ENCODE measurements around the gene LPAR3.

The LPAR3 gene

DNA sequence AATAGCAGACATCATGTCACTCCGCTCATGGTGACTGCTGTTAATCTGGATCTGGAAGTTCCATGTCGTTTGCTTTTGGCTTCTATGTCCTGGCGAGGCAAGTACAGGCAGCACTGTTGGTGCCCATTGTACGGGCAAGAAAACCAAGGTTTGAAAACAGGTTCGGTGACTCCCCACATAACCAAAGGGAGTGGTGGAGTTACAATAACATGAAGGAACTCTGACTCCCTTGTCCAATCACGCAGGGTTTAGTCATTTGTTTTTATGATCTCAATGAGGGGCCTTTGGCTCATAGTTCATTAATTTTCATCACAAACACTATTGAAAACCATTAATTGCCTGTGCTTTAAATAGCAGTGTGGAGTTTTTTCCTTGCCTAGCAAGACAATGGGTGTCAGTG, 119.8 kb downstream of the LPAR3 start:
- no peak for DNase-seq

GRCh38 chr1:84772428-84772943, 120.5 kb downstream of the LPAR3 start:
- DNase-seq, result peak; percentile 61

DNA sequence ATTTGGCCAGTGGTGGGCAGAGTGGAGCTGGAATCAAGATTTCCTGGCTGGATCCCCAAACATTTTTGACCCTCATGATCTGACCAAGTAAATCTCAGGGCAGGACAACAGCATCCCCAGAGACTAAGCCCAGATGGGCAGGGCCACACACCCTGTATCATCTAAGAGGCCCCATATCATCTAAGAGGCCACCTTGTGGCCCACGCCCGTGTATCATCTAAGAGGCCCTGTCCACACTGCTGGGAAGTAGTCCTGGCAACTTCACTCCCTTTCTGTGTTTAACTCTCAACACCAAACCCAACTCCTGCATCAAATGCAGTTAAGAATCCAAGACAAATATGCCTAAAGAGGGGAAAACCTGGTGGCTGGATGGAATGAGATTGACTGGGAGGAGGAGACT, 121.1 kb downstream of the LPAR3 start:
- DNase-seq, result no peak

- no peak for DNase-seq
Observed at GRCh38 chr1:84770481-84770880, 122.5 kb downstream of the LPAR3 start.

DNA sequence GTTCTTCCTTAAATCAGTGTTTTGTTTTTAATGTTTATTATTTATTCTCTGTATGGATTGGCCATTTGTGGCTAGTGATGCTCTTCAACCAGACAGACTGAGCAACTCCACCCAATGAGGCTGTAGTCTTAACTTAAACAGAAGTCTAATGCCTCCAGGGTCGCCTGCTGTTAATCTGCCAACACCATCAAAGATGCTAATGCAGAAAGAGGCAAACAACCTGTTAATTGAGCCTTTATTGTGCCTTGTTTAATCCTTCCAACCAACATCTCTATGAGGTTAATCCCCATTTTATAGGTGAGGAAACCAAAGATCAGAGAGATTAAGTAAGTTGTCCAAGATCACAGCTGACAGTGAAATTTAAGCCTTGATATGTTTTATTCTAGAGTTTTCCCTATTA, 123.4 kb downstream of the LPAR3 start:
- no peak for DNase-seq

- DNase-seq, result no peak
Observed at GRCh38 chr1:84768634-84769033, 124.4 kb downstream of the LPAR3 start.

DNA sequence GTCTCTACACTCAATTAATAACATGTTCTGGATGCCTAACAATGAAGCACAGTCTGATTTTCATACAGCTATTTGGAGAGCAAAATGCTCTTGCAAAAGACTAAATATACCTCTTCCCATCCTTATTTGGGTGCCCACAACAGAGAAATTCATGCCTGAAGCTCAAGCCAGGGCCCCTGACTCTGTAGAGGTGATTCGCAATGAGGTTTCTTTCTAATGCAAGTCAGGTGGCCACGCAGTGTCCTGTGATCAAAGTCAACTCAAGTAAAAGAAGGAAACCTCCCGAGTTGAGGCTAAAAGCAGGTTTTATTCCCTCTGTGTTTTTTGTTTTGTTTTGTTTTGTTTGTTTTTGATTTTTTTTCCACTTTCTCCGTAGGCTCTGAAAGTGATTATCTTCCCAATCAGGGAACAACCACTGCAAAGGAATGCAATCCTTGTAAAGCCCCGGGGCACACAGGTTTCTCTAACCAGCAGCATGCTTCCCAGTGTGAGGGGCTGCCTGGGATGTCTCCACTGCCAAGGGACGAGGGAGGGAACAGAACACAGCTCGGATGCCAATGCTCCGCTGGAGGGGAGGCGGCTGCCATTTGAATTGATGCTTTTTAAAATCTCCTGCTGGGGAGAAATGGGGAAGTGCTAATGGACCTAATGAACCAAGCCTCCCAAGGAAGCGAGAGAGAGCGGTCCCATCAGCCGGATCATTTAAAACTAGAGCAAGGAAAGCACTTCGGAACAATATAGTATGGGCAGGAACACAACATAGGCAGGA, 128.9 kb downstream of the LPAR3 start:
- DNase-seq, result no peak

GRCh38 chr1:84762664-84763063, 130.3 kb downstream of the LPAR3 start:
- DNase-seq, result no peak

All from activated CD4-positive, alpha-beta T cell treated with anti-CD3 and anti-CD28 coated beads, Interleukin-2, amount 50 U/mL, for 16 hours (primary cell).